ENCODE results near the gene ZSCAN5C. TPM values are rescaled to one million over a fixed set of nuclear protein-coding genes. Genes with fewer than 3 reads are reported as not detected.

Gene ZSCAN5C
- not detected for polyA plus RNA-seq (2013, experiment 1 of 2)
- not detected for polyA plus RNA-seq (2013, experiment 2 of 2)

GRCh38 chr19:56201973-56202372 is at the start of gene ZSCAN5C:
ZSCAN5C (plus strand) TSS chr19:56202273; CDS start chr19:56205914, 3,641 bp downstream.
- no peak within 1 kb of the TSS for H3K4me3 ChIP-seq (ENCODE audit: low read length)
- no peaks in the 10 kb centered on the region for H3K4me1 ChIP-seq (ENCODE audit: insufficient read depth, low read length)
- H3K9ac ChIP-seq (ENCODE audit: low read depth, low read length): no peak within 1 kb of the TSS
- WGBS: 79% methylated on average over 2 of the region's 3 CpGs
- H3K9me3 ChIP-seq (ENCODE audit: insufficient read depth, low read depth, low read length): no peaks in the 10 kb centered on the region
- no peak within 1 kb of the TSS for H3K27ac ChIP-seq (ENCODE audit: low read depth, low read length)
- H3K27me3 ChIP-seq (ENCODE audit: insufficient read depth, low read length): no peaks in the 10 kb centered on the region
- H3K36me3 ChIP-seq (ENCODE audit: insufficient read depth, low read length): no peaks in the 10 kb centered on the region

GRCh38 chr19:56152644-56153043 is 49.4 kb upstream of the ZSCAN5C start:
- peaks cover 45% of the 10 kb centered on the region for H3K36me3 ChIP-seq (ENCODE audit: insufficient read depth, low read length)
- no peaks in the 10 kb centered on the region for H3K9me3 ChIP-seq (ENCODE audit: insufficient read depth, low read depth, low read length)
- H3K27me3 ChIP-seq (ENCODE audit: insufficient read depth, low read length): no peaks in the 10 kb centered on the region
- H3K4me3 ChIP-seq (ENCODE audit: low read length): no peak overlapping the region
- no peak overlapping the region for H3K27ac ChIP-seq (ENCODE audit: low read depth, low read length)
- H3K9ac ChIP-seq (ENCODE audit: low read depth, low read length): no peak overlapping the region
- 73% methylated on average over 2 of the region's 2 CpGs for WGBS
- peaks cover 21% of the 10 kb centered on the region for H3K4me1 ChIP-seq (ENCODE audit: insufficient read depth, low read length)

GRCh38 chr19:56153507-56153906 is 48.6 kb upstream of the ZSCAN5C start:
- Histone ChIP-seq H3K9ac (ENCODE audit: low read depth, low read length) (0 out of 2 replicates have a peak overlapping the region, but pooled peaks have one; percentile 15), H3K27ac (ENCODE audit: low read depth, low read length) (peak overlapping the region; percentile 58; the same call in 1 of the 2 replicates), H3K36me3 (ENCODE audit: insufficient read depth, low read length) (peaks cover 43% of the 10 kb centered on the region), H3K4me1 (ENCODE audit: insufficient read depth, low read length) (peaks cover 21% of the 10 kb centered on the region), H3K4me3 (ENCODE audit: low read length) (0 out of 2 replicates have a peak overlapping the region, but pooled peaks have one; percentile 8), H3K27me3 (ENCODE audit: insufficient read depth, low read length) (no peaks in the 10 kb centered on the region), H3K9me3 (ENCODE audit: insufficient read depth, low read depth, low read length) (no peaks in the 10 kb centered on the region)
- 14% methylated on average over 6 of the region's 6 CpGs for WGBS

GRCh38 chr19:56155124-56155687 is 46.9 kb upstream of the ZSCAN5C start:
- Histone ChIP-seq H3K27ac (ENCODE audit: low read depth, low read length) (no peak overlapping the region), H3K4me3 (ENCODE audit: low read length) (no peak overlapping the region), H3K27me3 (ENCODE audit: insufficient read depth, low read length) (no peaks in the 10 kb centered on the region), H3K9me3 (ENCODE audit: insufficient read depth, low read depth, low read length) (no peaks in the 10 kb centered on the region), H3K9ac (ENCODE audit: low read depth, low read length) (no peak overlapping the region), H3K4me1 (ENCODE audit: insufficient read depth, low read length) (peaks cover 21% of the 10 kb centered on the region), H3K36me3 (ENCODE audit: insufficient read depth, low read length) (peaks cover 43% of the 10 kb centered on the region)
- WGBS: 80% methylated on average over 17 of the region's 17 CpGs

- Histone ChIP-seq H3K27ac (ENCODE audit: low read depth, low read length) (no peak overlapping the region), H3K4me3 (ENCODE audit: low read length) (no peak overlapping the region), H3K4me1 (ENCODE audit: insufficient read depth, low read length) (peaks cover 21% of the 10 kb centered on the region), H3K9me3 (ENCODE audit: insufficient read depth, low read depth, low read length) (no peaks in the 10 kb centered on the region), H3K9ac (ENCODE audit: low read depth, low read length) (no peak overlapping the region), H3K27me3 (ENCODE audit: insufficient read depth, low read length) (no peaks in the 10 kb centered on the region), H3K36me3 (ENCODE audit: insufficient read depth, low read length) (peaks cover 46% of the 10 kb centered on the region)
- whole genome bisulfite sequencing: 95% methylated on average over 11 of the region's 11 CpGs
Measured at GRCh38 chr19:56156768-56157167, 45.3 kb upstream of the ZSCAN5C start.

- Histone ChIP-seq H3K4me1 (ENCODE audit: insufficient read depth, low read length) (peaks cover 10% of the 10 kb centered on the region), H3K36me3 (ENCODE audit: insufficient read depth, low read length) (peaks cover 46% of the 10 kb centered on the region), H3K9me3 (ENCODE audit: insufficient read depth, low read depth, low read length) (no peaks in the 10 kb centered on the region), H3K27ac (ENCODE audit: low read depth, low read length) (no peak overlapping the region), H3K4me3 (ENCODE audit: low read length) (no peak overlapping the region), H3K9ac (ENCODE audit: low read depth, low read length) (no peak overlapping the region), H3K27me3 (ENCODE audit: insufficient read depth, low read length) (no peaks in the 10 kb centered on the region)
- 95% methylated on average over 16 of the region's 16 CpGs for WGBS
Measured at GRCh38 chr19:56158170-56158757, 43.8 kb upstream of the ZSCAN5C start.

GRCh38 chr19:56159009-56159559 is 43.0 kb upstream of the ZSCAN5C start:
- peaks cover 46% of the 10 kb centered on the region for H3K36me3 ChIP-seq (ENCODE audit: insufficient read depth, low read length)
- H3K9ac ChIP-seq (ENCODE audit: low read depth, low read length): no peak overlapping the region
- no peak overlapping the region for H3K4me3 ChIP-seq (ENCODE audit: low read length)
- WGBS: 93% methylated on average over 9 of the region's 9 CpGs
- peaks cover 3% of the 10 kb centered on the region; the same call in 1 of the 2 replicates for H3K4me1 ChIP-seq (ENCODE audit: insufficient read depth, low read length)
- H3K9me3 ChIP-seq (ENCODE audit: insufficient read depth, low read depth, low read length): no peaks in the 10 kb centered on the region
- H3K27me3 ChIP-seq (ENCODE audit: insufficient read depth, low read length): no peaks in the 10 kb centered on the region
- H3K27ac ChIP-seq (ENCODE audit: low read depth, low read length): no peak overlapping the region

GRCh38 chr19:56159622-56160271 is 42.3 kb upstream of the ZSCAN5C start:
- Histone ChIP-seq H3K4me1 (ENCODE audit: insufficient read depth, low read length) (peaks cover 3% of the 10 kb centered on the region; the same call in 1 of the 2 replicates), H3K36me3 (ENCODE audit: insufficient read depth, low read length) (peaks cover 42% of the 10 kb centered on the region), H3K9ac (ENCODE audit: low read depth, low read length) (no peak overlapping the region), H3K4me3 (ENCODE audit: low read length) (no peak overlapping the region), H3K27me3 (ENCODE audit: insufficient read depth, low read length) (no peaks in the 10 kb centered on the region), H3K9me3 (ENCODE audit: insufficient read depth, low read depth, low read length) (no peaks in the 10 kb centered on the region), H3K27ac (ENCODE audit: low read depth, low read length) (no peak overlapping the region)
- WGBS: 96% methylated on average over 69 of the region's 69 CpGs

- 94% methylated on average over 11 of the region's 11 CpGs for WGBS
- H3K4me3 ChIP-seq (ENCODE audit: low read length): no peak overlapping the region
Measured at GRCh38 chr19:56161534-56161933, 40.5 kb upstream of the ZSCAN5C start.

GRCh38 chr19:56162258-56162657 is 39.8 kb upstream of the ZSCAN5C start:
- H3K9ac ChIP-seq (ENCODE audit: low read depth, low read length): no peak overlapping the region
- no peaks in the 10 kb centered on the region for H3K4me1 ChIP-seq (ENCODE audit: insufficient read depth, low read length)
- H3K4me3 ChIP-seq (ENCODE audit: low read length): no peak overlapping the region
- no peaks in the 10 kb centered on the region for H3K9me3 ChIP-seq (ENCODE audit: insufficient read depth, low read depth, low read length)
- H3K27ac ChIP-seq (ENCODE audit: low read depth, low read length): no peak overlapping the region
- peaks cover 20% of the 10 kb centered on the region for H3K36me3 ChIP-seq (ENCODE audit: insufficient read depth, low read length)
- 88% methylated on average over 9 of the region's 9 CpGs for WGBS
- no peaks in the 10 kb centered on the region for H3K27me3 ChIP-seq (ENCODE audit: insufficient read depth, low read length)

More at GRCh38 chr19:56161534-56161933, 40.5 kb upstream of the ZSCAN5C start:
- Histone ChIP-seq H3K9ac (ENCODE audit: low read depth, low read length) (no peak overlapping the region), H3K36me3 (ENCODE audit: insufficient read depth, low read length) (peaks cover 25% of the 10 kb centered on the region), H3K27ac (ENCODE audit: low read depth, low read length) (no peak overlapping the region), H3K4me1 (ENCODE audit: insufficient read depth, low read length) (no peaks in the 10 kb centered on the region), H3K9me3 (ENCODE audit: insufficient read depth, low read depth, low read length) (no peaks in the 10 kb centered on the region), H3K27me3 (ENCODE audit: insufficient read depth, low read length) (no peaks in the 10 kb centered on the region)

- Histone ChIP-seq H3K9ac (ENCODE audit: low read depth, low read length) (no peak overlapping the region), H3K36me3 (ENCODE audit: insufficient read depth, low read length) (peaks cover 18% of the 10 kb centered on the region), H3K4me1 (ENCODE audit: insufficient read depth, low read length) (no peaks in the 10 kb centered on the region), H3K27me3 (ENCODE audit: insufficient read depth, low read length) (no peaks in the 10 kb centered on the region), H3K27ac (ENCODE audit: low read depth, low read length) (no peak overlapping the region), H3K4me3 (ENCODE audit: low read length) (no peak overlapping the region), H3K9me3 (ENCODE audit: insufficient read depth, low read depth, low read length) (no peaks in the 10 kb centered on the region)
- 93% methylated on average over 13 of the region's 13 CpGs for WGBS
Measured at GRCh38 chr19:56163097-56163496, 39.0 kb upstream of the ZSCAN5C start.
